DMS79 treated with DMSO at 0.1 percent for 48 hours (cell line): Measurements from ENCODE around the gene CDH15.

Source experiments
- DNase-seq: peaks from one replicate; lab custom pipeline; 2025; lab: John Stamatoyannopoulos, UW

CDH15 gene

GRCh38 chr16:89171216-89172170 lies at the start of gene CDH15:
TSS of gene CDH15 (plus strand) at chr16:89171748. CDS start at chr16:89171832, 84 bp downstream.
- peak; percentile 72 for DNase-seq

- peak; percentile 70 for DNase-seq
Measured at GRCh38 chr16:89122322-89122851, 49.2 kb upstream of the CDH15 start.

GRCh38 chr16:89123001-89123830 lies 48.3 kb upstream of the CDH15 start:
- no peak for DNase-seq

GRCh38 chr16:89123831-89124100 lies 47.8 kb upstream of the CDH15 start:
- no peak for DNase-seq

GRCh38 chr16:89129378-89129777 lies 42.2 kb upstream of the CDH15 start:
- no peak for DNase-seq

GRCh38 chr16:89130448-89130847 lies 41.1 kb upstream of the CDH15 start:
- DNase-seq: no peak

GRCh38 chr16:89131783-89132182 lies 39.8 kb upstream of the CDH15 start:
- DNase-seq: no peak

- DNase-seq: no peak
Measured at GRCh38 chr16:89132194-89133005, 39.1 kb upstream of the CDH15 start.

- DNase-seq: no peak
Measured at GRCh38 chr16:89133457-89134127, 38.0 kb upstream of the CDH15 start.

- no peak for DNase-seq
Measured at GRCh38 chr16:89134269-89134668, 37.3 kb upstream of the CDH15 start.

GRCh38 chr16:89135166-89135565 lies 36.4 kb upstream of the CDH15 start:
- peak; percentile 8 for DNase-seq

- DNase-seq: peak; percentile 46
Measured at GRCh38 chr16:89135971-89136765, 35.4 kb upstream of the CDH15 start.

GRCh38 chr16:89136931-89137330 lies 34.6 kb upstream of the CDH15 start:
- no peak for DNase-seq

GRCh38 chr16:89137666-89138512 lies 33.7 kb upstream of the CDH15 start:
- DNase-seq: no peak

GRCh38 chr16:89138513-89138795 lies 33.1 kb upstream of the CDH15 start:
- DNase-seq: no peak

GRCh38 chr16:89138843-89139520 lies 32.6 kb upstream of the CDH15 start:
- no peak for DNase-seq

GRCh38 chr16:89139907-89140361 lies 31.6 kb upstream of the CDH15 start:
- DNase-seq: no peak

GRCh38 chr16:89140401-89140800 lies 31.1 kb upstream of the CDH15 start:
- no peak for DNase-seq
